HG03060 (cell line): ENCODE results near the gene MMAA.

Experiments
- ATAC-seq: cut with Tn5 transposase; IDR thresholded peaks from one replicate; pipeline ENCODE4 v1.9.1; 2021; ENCODE audit warnings: low read depth, moderate number of reproducible peaks; ENCODE audit not compliant: unreplicated experiment

Gene MMAA

DNA sequence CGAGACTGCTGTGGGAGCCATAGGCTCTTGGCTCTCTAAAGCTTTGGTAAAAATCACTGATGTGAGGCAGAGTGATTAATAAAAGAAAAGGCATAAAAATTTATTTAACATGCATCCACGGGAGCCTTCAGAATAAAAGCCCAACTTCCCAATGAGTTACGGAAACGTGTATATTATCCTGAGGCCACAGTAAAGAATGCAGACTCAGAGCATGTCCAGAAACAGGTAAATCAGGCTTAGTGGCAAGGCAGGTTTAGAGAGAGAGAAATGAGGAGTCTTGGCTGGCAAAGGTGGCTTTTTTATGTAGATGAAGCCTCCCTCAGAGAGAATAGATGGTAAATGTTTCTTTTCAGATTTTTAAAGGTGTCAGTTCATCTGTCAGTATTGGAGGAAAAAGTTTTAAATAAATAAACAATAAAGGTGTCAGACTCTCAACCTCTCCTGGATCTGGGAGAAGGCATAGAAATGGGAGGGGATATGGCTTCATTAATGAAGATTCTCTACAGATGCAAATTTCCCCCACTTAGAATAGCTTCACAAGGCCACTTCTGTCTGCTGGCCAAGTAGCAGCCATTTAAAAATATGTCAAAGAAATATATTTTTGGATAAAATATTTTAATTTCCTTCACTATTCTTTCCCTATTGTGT lies 84.8 kb downstream of the MMAA start:
- no peak for ATAC-seq

- no peak for ATAC-seq
These were observed 90.2 kb downstream of the MMAA start for GRCh38 chr4:145709336-145709735.
